HG03575 (cell line): ENCODE measurements around the gene SETD2.

Experiments used
- ATAC-seq: cut with Tn5 transposase; IDR thresholded peaks from one replicate; pipeline ENCODE4 v1.9.1; 2021; ENCODE audit not compliant: unreplicated experiment, insufficient number of reproducible peaks, low FRiP score; ENCODE audit errors: extremely low read depth

Gene SETD2

GRCh38 chr3:47003461-47004368 is 160.2 kb downstream of the SETD2 start:
- no peak for ATAC-seq

GRCh38 chr3:47003056-47003410 is 160.9 kb downstream of the SETD2 start:
- no peak for ATAC-seq

DNA sequence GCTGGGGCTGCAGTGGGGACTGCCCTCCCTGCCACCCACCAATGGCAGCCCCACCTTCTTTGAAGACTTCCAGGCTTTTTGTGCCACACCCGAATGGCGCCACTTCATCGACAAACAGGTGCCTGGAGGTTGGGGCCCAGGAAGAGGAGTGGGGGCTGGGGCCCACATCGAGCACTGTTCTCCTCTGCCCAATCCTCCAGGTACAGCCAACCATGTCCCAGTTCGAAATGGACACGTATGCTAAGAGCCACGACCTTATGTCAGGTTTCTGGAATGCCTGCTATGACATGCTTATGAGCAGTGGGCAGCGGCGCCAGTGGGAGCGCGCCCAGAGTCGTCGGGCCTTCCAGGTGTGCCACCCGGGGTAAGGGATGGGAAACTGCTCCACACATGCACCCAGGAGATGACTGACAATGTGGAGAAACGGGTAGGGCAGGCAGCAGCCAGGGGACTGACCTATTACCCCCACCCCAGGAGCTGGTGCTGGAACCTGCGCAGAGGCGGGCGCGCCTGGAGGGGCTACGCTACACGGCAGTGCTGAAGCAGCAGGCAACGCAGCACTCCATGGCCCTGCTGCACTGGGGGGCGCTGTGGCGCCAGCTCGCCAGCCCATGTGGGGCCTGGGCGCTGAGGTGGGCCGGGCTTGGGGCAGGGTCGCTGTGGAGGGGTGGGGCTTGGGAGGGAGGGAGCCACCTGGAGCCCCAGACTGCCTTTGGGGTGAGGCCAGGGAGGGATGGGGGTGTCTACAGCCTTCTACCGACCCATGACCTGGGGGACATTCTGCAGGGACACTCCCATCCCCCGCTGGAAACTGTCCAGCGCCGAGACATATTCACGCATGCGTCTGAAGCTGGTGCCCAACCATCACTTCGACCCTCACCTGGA is 161.5 kb downstream of the SETD2 start:
- ATAC-seq = no peak

- no peak for ATAC-seq
Observed at GRCh38 chr3:47001731-47002170, 162.2 kb downstream of the SETD2 start.

GRCh38 chr3:47000922-47001730 is 162.8 kb downstream of the SETD2 start:
- no peak for ATAC-seq

DNA sequence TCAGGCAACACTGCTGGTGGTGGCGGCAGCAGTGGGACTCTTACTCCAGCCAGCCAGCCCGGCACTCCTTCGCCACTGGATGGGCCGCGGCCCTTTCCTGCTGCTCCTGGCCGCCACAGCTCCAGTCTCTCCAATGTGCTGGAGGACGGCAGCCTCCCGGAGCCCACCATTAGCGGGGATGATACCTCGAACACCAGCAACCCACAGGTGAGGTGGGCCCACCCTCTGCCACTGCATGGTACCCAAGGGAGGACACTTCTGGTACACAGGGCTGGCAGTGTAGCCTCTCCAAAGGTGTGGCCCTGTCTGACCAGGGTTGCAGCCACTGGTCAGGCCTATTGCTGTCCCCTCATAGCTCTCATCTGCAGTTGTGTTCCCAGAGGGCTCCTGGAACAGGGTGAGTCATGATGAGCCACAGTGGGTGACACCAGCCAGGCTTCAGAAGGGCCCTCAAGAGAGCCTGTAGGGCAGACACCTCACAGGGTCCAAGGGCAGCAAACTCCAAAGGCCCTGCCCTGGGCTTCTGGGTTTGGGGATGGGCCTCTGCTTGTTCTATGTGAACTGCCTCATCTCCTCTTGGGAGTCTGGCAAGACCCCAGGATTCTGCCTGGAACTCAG is 163.6 kb downstream of the SETD2 start:
- no peak for ATAC-seq

DNA sequence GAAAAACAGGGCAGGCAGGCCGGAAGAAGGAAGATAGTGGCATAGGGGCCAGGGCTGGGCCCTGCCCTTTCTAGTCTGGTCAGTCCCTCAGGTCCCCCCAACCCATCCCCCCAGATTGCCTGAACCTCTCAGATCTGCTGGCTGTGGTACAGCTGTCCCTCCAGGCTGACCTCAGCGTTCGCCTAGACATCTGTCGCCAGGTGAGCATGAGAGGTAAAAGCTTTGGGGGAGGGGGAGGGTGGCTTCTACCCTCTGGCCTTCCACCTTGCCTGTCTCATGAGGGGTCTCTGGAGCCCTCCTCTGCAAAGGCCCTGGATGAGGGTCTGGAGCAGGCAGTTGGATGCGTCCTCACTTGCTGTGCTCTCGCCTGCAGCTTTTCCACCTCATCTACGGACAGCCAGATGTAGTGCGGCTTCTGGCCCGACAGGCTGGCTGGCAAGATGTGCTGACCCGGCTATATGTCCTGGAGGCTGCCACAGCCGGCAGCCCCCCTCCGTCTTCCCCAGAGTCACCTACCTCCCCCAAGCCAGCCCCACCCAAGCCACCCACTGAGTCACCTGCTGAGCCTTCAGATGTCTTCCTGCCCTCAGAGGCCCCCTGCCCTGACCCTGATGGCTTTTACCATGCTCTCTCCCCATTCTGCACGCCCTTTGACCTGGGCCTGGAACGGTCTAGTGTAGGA is 164.3 kb downstream of the SETD2 start:
- no peak for ATAC-seq

DNA sequence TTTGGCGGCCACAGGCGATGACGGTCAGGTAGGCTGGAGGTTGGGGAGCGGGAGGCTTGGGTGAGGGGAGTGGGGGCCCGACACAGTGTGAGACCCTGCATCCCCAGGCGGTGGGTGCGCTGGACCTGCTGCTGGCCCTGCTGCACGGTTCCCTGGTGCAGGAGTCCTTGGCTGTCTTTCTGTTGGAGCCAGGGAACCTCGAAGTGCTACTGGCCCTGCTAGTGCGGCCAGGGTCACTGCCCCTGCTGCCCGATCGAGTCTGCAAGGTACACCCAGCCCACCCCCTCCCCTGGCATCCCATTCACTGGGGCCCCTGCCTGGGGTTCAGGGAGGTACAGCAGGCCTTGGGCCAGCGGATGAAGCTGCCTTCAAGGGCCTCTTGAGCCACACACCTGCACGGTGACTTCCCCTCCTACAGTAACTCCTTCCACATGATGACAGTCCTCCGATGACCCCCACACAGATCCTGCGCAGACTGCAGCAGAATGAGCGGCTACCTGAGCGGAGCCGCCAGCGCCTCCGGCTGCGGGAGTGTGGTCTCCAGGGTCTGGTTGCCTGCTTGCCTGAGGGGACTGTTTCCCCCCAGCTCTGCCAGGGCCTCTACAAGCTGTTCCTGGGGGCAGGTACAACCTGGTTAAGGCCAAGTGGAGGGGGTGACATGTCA is 164.9 kb downstream of the SETD2 start:
- no peak for ATAC-seq

DNA sequence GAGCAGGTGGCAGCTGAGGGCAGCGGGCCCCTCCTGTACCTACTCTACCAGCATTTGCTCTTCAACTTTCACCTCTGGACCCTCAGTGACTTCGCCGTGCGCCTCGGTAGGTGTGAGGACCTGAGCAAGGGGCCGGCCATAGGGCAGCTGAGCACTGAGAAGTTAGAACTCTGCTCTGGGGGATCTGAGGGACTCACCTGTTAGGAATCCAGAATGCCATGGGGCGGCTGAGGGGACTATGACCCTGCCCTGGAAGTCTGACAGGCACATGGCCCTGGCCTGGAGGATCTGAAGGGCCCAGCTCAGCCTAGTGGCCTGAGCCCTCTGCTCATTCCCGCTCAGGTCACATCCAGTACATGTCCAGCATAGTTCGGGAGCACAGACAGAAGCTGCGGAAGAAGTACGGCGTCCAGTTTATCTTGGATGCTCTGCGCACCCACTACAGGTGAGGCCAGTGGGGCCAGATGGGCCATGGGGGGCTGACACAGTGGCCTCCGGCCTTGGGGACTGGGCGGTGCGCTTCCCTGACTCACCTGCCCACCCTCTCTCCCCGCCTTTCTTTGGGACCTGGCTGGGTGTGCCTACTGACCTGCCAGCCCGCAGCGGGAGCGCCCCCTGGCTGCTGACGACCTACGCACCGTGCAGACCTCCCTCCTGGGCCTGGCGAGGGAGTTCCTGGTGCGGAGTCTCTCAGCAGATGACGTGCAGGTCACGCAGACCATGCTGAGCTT is 165.6 kb downstream of the SETD2 start:
- no peak for ATAC-seq

DNA sequence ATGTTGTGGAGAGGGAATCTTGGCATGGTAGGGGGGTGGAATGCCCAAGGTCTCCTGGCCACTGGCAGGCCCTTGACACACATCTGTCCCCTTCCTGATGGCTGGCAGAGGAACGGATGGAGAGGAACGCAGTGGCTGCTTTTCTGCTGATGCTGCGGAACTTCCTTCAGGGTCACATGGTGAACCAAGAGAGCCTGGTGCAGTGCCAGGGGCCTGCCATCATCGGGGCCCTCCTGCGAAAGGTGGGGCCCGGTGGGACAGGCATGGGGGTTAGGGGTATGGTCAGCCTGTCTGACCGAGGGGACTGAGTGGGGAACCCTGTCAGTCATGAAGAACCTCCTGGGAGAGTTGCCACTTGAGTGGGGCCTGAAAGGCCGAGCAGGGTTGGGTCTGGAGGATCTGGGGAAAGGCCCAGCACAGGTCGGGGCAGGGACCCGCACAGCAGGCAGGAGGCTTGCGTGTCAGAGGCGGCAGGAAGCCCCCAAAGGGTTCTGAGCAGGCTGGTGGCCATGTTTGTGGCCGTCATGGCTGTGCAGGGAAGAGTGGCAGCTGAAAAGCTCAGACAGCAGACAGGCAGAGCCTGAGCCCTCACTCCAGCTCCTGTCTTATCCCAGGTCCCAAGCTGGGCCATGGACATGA is 166.3 kb downstream of the SETD2 start:
- ATAC-seq = no peak

- ATAC-seq = no peak
Observed at GRCh38 chr3:46996689-46997452, 167.0 kb downstream of the SETD2 start.

- no peak for ATAC-seq
Observed at GRCh38 chr3:46995901-46996562, 167.9 kb downstream of the SETD2 start.

DNA sequence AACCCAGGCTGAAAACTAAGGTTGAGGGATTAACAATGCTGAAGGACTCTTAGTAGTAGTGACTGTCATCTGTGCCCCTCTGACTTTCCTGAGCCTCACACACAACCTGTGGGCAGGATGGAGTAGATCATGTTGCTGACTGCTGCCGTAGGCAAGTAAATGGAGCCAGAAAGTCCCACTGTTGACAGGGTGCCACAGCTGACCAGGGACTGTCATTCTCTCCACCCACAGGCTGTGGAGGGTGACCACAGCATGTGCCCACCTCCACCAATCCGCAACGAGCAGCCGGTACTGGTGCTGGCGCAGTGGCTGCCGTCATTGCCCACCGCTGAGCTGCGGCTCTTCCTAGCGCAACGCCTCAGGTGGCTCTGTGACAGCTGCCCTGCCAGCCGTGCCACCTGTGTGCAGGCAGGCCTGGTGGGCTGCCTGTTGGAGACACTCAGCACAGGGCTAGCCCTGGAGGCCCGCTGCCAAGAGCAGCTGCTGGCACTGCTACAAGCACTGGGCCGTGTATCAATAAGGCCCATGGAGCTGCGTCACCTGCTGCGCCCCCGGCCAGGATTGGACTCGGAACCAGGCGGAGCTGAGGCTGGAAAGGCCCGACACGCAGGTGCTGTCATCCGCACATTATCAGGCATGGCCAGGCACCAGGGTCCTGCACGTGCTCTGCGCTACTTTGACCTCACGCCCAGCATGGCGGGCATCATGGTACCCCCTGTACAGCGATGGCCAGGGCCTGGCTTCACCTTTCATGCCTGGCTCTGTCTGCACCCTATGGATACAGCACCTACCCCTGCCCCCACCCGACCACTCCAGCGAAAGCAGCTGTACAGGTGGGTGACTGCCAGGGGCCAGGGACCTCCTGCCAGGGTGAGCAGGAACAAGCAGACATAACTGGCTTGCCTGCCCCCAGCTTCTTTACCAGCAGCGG is 168.8 kb downstream of the SETD2 start:
- no peak for ATAC-seq

- ATAC-seq = no peak
Observed at GRCh38 chr3:46993986-46994385, 169.9 kb downstream of the SETD2 start.

- ATAC-seq = no peak
Observed at GRCh38 chr3:46993292-46993691, 170.6 kb downstream of the SETD2 start.
